T-helper 22 cell (primary cell): ENCODE results near the gene CEMP1.
"Not testable (repeated sequence)": the region's sequence is repeated elsewhere in the genome, so short reads cannot be mapped to it uniquely, and the experiment has no call there.

Experiments
- DNase-seq: peaks from one replicate; pipeline ENCODE4 v3.0.0-alpha.2; 2020; ENCODE audit warnings: low read depth

Gene CEMP1

GRCh38 chr16:2531371-2531695 lies at the start of gene CEMP1:
Gene CEMP1, minus strand, starts transcription at chr16:2531408. Its CDS starts 335 bp downstream, at chr16:2531073.
- DNase-seq: no peak

GRCh38 chr16:2580818-2581217 lies 49.6 kb upstream of the CEMP1 start:
- DNase-seq: not testable (repeated sequence)

GRCh38 chr16:2580143-2580542 lies 48.9 kb upstream of the CEMP1 start:
- not testable (repeated sequence) for DNase-seq

- DNase-seq: not testable (repeated sequence)
These were observed 47.7 kb upstream of the CEMP1 start for GRCh38 chr16:2578905-2579304.

- DNase-seq: not testable (repeated sequence)
These were observed 45.8 kb upstream of the CEMP1 start for GRCh38 chr16:2577044-2577443.

GRCh38 chr16:2575839-2576238 lies 44.6 kb upstream of the CEMP1 start:
- not testable (repeated sequence) for DNase-seq

GRCh38 chr16:2572704-2573103 lies 41.5 kb upstream of the CEMP1 start:
- DNase-seq: not testable (repeated sequence)

GRCh38 chr16:2568573-2568972 lies 37.4 kb upstream of the CEMP1 start:
- DNase-seq: not testable (repeated sequence)

- not testable (repeated sequence) for DNase-seq
These were observed 36.3 kb upstream of the CEMP1 start for GRCh38 chr16:2567506-2567905.

- peak; percentile 18 for DNase-seq
These were observed 29.6 kb upstream of the CEMP1 start for GRCh38 chr16:2560798-2561133.

- DNase-seq: not testable (repeated sequence)
These were observed 29.1 kb upstream of the CEMP1 start for GRCh38 chr16:2560131-2560797.

GRCh38 chr16:2557150-2557549 lies 25.9 kb upstream of the CEMP1 start:
- not testable (repeated sequence) for DNase-seq

GRCh38 chr16:2554709-2555425 lies 23.7 kb upstream of the CEMP1 start:
- not testable (repeated sequence) for DNase-seq

- DNase-seq: not testable (repeated sequence)
These were observed 20.2 kb upstream of the CEMP1 start for GRCh38 chr16:2551420-2551889.

- DNase-seq: not testable (repeated sequence)
These were observed 19.2 kb upstream of the CEMP1 start for GRCh38 chr16:2550283-2550878.

- DNase-seq: not testable (repeated sequence)
These were observed 12.6 kb upstream of the CEMP1 start for GRCh38 chr16:2543771-2544170.

- not testable (repeated sequence) for DNase-seq
These were observed 10.2 kb upstream of the CEMP1 start for GRCh38 chr16:2541409-2541808.

GRCh38 chr16:2540912-2541311 lies 9.7 kb upstream of the CEMP1 start:
- DNase-seq: not testable (repeated sequence)

- DNase-seq: not testable (repeated sequence)
These were observed 8.7 kb upstream of the CEMP1 start for GRCh38 chr16:2539845-2540458.

- not testable (repeated sequence) for DNase-seq
These were observed 8.1 kb upstream of the CEMP1 start for GRCh38 chr16:2539192-2539844.

GRCh38 chr16:2537451-2538379 lies 6.5 kb upstream of the CEMP1 start, which contains the start of gene PDPK1:
Gene PDPK1, plus strand, starts transcription at chr16:2538021. Its CDS starts 92 bp downstream, at chr16:2538113.
- DNase-seq: peak; percentile 92
